ENCODE data around the gene PRICKLE1.

GRCh38 chr12:42525444-42525843 is 64.1 kb downstream of the PRICKLE1 start:
- TF ChIP-seq REST (IDR thresholded peaks at IDR 0.05; ENCODE audit: insufficient read depth in 1 of 2, low read depth in 2 of 2, low read length in 2 of 2) (no peak), TAF1 (IDR thresholded peaks at IDR 0.05; ENCODE audit: borderline replicate concordance, insufficient read depth, low read length) (no peak)
